Esophagus squamous epithelium (tissue), 4 donors: Measurements from ENCODE around the gene CMA1.
"Not testable (repeated sequence)": the region's sequence is repeated elsewhere in the genome, so short reads cannot be mapped to it uniquely, and the experiment has no call there.

Experiments
- CTCF ChIP-seq, 6 experiments: fragments of 450-650 bp in 4 of 6; fragments of 200-600 bp in 2 of 6; sonication (generic) in 2 of 6; IDR thresholded peaks; one replicate each; pipeline ENCODE4 v1.5.1; 2016 to 2019; ENCODE audit warnings: antibody characterized with exemption in 6 of 6, mild to moderate bottlenecking in 4 of 6, moderate library complexity in 4 of 6
- POLR2A ChIP-seq, 4 donors: fragments of 450-650 bp; IDR thresholded peaks; one replicate each; pipeline ENCODE4 v1.6.1; 2017; ENCODE audit warnings: antibody characterized with exemption in 4 of 4, mild to moderate bottlenecking in 4 of 4, moderate library complexity in 3 of 4

GRCh38 chr14:24470450-24470849 is 37.6 kb downstream of the CMA1 start:
- TF ChIP-seq CTCF, POLR2A (IDR thresholded peaks at IDR 0.05): not testable (repeated sequence)
